Sigmoid colon (tissue), 4 donors: ENCODE results near the gene RIMS4.

Experiments used
- CTCF ChIP-seq, 4 experiments: fragments of 450-650 bp in 3 of 4; fragments of 200-600 bp in 1 of 4; IDR thresholded peaks; one replicate each; pipeline ENCODE4 v1.5.1; 2016 to 2019; ENCODE audit warnings: antibody characterized with exemption in 4 of 4, mild to moderate bottlenecking in 3 of 4, moderate library complexity in 2 of 4
- POLR2A ChIP-seq, 2 donors: fragments of 450-650 bp; IDR thresholded peaks; one replicate each; pipeline ENCODE4 v1.6.1; 2016; ENCODE audit warnings: antibody characterized with exemption in 2 of 2, mild to moderate bottlenecking in 2 of 2, moderate library complexity in 2 of 2
- POLR2AphosphoS5 ChIP-seq, 4 donors: sonication (generic); formaldehyde crosslinking; IDR thresholded peaks; one replicate each; pipeline ENCODE4 v1.6.1; 2017; ENCODE audit warnings: antibody characterized with exemption in 4 of 4

- TF ChIP-seq CTCF (IDR thresholded peaks at IDR 0.05) (no peak), POLR2A (IDR thresholded peaks at IDR 0.05) (no peak), POLR2AphosphoS5 (IDR thresholded peaks at IDR 0.05) (no peak)
Measured at GRCh38 chr20:44769481-44769863, 40.9 kb downstream of the RIMS4 start.
